HG03103 (cell line): Measurements from ENCODE around the gene SMARCAD1.

Experiments used
- ATAC-seq: cut with Tn5 transposase; IDR thresholded peaks from one replicate; pipeline ENCODE4 v1.9.1; 2021; ENCODE audit warnings: low read depth; ENCODE audit not compliant: unreplicated experiment

The SMARCAD1 gene, protein sequence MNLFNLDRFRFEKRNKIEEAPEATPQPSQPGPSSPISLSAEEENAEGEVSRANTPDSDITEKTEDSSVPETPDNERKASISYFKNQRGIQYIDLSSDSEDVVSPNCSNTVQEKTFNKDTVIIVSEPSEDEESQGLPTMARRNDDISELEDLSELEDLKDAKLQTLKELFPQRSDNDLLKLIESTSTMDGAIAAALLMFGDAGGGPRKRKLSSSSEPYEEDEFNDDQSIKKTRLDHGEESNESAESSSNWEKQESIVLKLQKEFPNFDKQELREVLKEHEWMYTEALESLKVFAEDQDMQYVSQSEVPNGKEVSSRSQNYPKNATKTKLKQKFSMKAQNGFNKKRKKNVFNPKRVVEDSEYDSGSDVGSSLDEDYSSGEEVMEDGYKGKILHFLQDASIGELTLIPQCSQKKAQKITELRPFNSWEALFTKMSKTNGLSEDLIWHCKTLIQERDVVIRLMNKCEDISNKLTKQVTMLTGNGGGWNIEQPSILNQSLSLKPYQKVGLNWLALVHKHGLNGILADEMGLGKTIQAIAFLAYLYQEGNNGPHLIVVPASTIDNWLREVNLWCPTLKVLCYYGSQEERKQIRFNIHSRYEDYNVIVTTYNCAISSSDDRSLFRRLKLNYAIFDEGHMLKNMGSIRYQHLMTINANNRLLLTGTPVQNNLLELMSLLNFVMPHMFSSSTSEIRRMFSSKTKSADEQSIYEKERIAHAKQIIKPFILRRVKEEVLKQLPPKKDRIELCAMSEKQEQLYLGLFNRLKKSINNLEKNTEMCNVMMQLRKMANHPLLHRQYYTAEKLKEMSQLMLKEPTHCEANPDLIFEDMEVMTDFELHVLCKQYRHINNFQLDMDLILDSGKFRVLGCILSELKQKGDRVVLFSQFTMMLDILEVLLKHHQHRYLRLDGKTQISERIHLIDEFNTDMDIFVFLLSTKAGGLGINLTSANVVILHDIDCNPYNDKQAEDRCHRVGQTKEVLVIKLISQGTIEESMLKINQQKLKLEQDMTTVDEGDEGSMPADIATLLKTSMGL

DNA sequence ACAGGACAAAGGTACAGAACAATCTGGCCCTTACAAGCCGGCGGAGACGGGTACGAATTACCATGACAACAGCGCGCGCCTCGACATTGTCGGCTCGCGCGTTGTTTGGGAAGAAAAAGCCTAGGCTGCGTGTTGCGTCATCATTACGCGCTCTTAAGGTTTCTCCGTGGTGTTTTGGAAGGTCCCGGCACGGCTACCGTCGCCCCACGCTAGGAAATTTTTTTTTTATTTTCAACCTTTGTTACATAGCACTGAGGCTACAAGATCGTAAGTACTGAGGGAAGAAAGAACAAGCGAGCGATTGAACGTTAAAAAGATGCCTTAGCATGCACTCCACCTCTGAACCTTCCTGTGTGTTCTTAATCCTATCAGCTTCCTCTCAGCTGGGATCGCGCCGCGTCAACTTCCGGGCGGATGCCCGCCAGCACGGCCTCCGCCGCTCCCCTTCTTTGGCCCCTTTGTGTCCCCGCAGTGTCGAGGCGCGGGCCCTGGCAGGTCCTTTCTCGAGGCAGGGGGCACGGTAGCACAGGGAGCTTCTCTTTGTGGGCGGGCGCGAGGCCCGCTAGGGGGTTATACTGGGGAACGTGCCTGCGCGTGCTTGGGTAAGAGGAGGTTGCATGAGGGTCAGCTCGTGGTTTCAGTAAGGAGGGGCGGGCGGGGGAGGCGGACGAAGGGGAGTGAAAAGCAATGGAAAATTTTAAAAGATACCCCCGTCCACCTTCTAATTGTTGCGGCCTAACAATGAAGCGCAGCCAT is at the start of gene SMARCAD1:
SMARCAD1 (plus strand) TSS at position 397 of the 756 bp plus-strand sequence. CDS start 530 bp downstream, outside the sequence.
- peak; percentile 92 for ATAC-seq

DNA sequence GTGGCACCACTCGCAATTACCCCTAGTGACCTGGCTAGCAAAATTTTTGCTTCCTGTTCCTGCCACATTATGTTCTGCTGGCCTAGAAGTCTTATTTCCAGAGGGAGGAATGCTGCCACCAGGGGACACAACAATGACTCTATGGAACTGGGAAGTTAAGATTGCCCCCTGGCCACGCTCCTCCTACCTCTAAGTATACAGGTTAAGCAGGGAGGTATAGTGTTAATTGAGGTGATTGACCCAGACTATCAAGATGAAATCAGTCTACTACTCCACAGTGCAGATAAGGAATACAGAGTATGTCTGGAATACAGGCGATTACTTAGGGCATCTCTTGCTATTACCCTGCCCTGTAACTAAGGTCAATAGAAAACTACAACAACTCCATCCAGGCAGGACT is 48.8 kb upstream of the SMARCAD1 start:
- no peak for ATAC-seq

DNA sequence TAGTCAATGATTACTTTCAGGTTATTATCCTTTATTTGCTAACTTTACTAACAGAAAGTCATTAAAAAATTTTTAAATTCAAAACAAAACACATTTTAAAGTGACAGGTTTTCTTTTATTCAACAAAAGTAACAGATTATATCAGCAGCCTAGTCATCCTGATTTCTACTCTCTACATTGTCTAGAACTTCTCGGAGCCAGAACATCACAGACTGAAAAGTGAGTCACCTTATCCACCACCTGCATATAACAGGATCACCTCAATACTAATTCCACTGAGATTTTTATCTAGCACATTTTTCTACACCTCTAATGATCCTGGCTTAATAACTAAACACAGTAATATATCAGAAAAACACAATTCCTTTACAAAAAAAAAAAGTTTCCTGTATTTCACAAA is 47.9 kb upstream of the SMARCAD1 start:
- ATAC-seq = no peak

DNA sequence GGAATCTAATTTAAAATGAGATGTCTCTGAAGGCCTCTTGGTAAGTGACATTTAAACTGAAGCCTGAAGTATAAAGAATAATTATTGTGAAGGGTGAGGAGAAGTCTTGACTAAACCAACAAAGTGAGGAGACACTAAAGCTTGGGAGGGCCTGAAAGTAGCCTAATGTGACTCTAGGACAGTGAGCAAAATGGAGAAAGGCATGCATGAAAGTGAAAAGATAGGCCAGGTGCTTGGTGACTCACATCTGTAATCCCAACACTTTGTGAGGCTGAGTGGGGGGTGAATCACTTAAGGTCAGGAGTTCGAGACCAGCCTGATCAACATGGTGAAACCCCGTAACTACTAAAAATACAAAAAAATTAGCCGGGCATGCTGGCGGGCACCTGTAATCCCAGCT is 46.9 kb upstream of the SMARCAD1 start:
- ATAC-seq = no peak

DNA sequence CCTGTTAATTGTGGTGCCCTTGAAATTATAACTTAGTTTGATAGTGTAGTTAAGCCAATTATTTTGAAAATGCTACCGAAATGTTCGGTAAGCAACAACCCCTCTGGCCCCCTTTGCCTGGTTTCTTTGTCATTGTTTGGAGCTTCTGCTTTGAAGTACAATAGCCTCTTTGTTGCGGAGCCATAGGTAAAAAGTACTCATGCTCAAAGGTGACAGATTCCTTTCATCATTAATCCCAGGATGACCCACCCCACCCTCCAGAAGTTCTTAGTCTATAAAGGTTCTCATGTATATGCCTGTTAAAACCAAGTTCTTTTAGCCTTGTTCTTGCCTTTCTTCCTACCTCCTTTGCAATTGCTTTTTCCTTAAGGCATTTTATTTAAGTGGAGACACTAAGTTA is 42.4 kb upstream of the SMARCAD1 start:
- ATAC-seq = no peak

DNA sequence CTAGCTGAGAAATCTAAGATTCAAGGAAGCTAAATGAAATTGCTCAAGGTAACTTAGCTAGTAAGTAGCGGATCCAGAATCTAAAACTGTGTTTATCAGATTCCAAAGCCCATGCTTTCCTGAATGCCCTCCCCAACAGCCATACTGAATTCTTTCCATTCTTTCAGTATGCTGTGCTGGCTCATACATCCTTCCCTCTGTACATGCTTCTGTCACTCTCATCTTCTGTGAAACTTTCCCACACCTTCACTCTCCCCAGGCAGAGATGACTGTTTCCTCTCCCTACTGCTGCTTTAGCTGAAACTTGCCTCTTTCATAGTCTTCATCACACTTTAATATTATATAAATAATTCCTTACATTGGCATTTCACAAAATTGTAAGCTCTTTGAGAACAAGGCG is 39.3 kb upstream of the SMARCAD1 start:
- ATAC-seq = no peak

DNA sequence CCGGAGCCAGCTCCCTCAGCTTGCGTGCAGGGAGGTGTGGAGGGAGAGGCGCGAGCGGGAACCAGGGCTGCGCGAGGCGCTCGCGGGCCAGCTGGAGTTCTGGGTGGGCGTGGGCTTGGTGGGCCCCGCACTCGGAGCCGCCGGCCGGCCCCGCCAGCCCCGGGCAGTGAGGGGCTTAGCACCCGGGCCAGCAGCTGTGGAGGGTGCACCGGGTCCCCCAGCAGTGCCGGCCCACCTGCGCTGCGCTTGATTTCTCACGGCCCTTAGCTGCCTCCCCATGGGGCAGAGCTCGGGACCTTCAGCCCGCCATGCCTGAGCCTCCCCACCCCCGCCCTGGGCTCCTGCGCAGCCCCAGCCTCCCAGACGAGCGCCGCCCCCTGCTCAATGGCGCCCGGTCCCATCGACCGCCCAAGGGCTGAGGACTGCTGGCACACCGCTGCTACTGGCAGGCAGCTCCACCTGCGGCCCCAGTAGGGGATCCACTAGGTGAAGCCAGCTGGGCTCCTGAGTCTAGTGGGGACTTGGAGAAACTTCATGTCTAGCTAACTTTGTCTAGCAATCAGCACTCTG is 37.8 kb upstream of the SMARCAD1 start:
- ATAC-seq = no peak

DNA sequence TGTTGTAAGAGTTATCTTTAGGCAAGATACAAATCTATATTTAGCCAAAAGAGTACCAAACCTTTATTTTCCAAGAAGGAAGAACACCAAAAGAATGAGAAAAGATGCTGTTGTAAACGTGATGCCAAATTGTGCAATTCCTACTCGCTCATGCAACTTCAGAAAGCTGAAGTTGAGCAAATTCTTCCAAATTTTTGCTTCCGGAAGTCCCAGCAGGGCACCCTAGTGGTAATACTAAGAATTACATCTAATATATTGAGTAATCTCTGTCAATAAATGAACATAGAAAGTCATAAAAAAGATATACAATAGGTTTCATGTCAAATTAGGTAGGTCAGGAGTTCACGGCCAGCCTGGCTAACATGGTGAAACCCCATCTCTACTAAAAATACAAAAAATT is 36.0 kb upstream of the SMARCAD1 start:
- ATAC-seq = no peak

DNA sequence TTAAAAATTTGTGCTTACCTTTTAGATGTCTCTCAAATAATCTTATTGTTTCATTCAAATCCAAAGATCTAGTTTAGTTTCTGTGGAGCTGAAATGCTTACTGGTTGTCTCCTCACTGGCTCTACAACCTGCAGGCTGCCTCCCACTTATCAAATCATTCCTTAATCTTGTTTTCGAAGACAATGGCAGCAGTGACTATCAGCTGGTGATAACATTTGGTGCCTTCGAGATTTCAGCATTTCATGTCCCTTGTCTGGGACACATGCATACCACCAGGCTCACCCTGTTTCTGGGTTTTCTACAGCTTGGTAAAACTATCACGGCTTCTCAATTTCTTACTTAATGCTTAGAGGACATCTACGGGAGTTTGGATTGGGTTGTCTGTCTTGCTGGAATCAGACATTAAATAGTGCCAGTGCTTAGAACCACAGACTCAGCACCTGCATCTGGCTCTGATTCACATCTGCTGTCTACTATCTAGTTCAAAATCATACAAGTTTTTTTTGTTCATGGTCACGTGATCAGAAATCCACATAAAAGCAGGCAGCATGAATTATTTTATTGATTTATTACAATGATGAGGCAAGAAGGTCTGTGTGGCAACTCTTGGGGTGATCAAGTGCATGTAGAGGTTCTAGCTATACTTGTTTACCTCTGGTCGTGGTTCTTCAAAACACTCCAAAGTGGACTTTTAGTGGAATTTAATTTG is 32.0 kb upstream of the SMARCAD1 start:
- no peak for ATAC-seq

DNA sequence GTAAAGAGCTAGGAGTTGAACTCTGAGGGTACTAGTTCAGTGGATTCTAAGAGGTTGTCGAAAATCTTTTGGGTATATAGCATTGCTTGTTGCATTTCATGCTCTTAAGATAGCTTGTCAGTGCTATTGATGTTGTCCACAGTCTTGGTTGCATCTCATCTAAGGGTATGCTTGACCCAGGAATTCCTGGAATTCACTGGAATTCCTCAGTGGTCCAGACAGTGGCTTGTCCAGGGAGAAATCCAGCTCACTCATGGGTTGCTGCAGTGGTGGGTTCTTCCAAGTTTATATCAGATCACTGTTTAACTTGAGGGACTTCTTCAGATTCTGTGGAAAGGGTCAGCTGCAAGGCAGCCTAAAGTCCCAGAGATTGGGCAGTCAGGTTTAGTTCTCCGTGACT is 29.8 kb upstream of the SMARCAD1 start:
- ATAC-seq = no peak

DNA sequence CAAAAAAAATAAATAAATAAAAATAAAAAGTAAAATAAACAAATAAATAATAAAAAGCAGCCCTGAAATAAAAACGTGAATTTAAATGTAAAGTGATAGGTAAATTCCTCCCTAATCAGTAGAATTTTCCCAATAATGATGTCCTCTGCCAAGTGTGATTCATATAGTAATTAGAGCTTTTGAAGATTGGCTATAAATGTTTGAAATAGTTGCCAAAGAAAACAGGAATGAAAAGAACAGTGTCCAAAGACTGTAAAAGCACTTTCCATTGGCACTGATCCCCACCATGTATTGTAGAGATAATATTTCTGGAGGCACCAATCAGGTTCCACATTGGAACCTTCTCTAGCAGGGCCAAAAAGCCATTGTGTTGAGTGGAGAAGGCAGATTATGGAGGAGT is 25.9 kb upstream of the SMARCAD1 start:
- no peak for ATAC-seq

DNA sequence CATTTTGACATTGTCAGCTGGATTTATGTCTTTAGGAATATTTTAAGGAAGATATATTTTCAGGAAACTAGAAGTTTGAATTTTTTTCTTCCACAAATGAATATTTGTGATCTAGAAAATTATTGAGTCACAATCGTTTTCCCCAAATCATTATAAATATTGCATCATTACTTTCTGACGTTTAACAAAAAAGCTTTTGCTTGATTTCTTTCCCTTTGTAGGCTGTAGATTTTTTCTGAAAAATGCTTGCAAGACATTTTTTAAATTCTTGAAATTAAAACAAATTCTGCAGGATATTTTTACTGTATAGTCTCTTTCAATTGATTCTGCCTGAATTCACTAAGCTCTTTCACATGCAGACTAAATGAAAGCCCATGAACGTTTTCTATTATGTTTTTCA is 4.9 kb upstream of the SMARCAD1 start:
- ATAC-seq = no peak

DNA sequence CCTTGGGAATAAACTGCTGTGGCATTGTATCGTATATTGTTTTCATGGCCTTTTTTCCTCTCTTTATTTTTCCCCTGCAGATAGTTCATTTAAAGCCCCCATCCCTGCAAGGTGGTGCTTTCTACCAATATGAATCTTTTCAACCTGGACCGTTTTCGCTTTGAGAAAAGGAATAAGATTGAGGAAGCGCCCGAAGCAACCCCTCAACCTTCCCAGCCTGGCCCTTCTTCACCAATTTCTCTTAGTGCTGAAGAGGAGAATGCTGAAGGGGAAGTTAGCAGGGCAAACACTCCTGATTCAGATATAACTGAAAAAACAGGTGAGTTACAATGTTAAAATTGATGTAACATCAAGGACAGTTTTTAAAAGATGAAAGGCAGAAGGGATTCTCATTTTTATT is 601 bp downstream of the SMARCAD1 start:
- ATAC-seq = no peak

DNA sequence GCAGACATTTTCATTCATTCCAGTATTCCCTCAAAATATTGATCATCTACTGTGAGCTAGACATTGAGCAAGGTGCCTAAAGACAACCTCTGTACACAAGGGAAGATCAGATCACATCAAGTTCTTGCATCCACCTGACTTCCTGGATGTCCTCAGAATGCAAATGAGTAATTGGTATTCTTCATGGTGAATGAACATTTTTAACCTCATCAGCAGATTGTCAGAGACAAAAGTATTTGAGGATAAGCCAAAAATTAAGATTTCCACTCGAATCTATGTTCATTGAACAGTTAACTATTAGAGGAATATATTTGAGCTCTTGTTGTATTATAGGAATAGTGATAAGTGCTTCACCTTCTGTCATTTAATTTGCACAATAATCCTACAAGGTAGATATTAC is 1.3 kb downstream of the SMARCAD1 start:
- no peak for ATAC-seq

DNA sequence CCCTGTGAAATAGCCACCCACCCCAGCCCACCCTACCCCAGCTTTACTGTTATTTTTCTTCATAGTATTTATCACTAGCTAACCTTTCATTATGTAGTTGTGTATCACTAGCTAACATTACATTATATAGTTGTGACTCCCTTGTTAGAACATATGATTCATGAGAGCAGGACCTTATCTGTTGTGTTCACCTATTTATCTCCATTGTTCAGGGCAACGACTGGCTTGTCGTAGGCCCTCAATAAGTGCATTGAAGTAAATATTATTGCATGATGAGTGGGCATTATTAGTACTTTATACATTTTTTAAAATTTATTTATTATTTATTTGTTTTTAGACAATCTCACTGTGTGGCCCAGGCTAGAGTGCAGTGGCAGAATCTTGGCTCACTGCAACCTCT is 4.2 kb downstream of the SMARCAD1 start:
- ATAC-seq = no peak

DNA sequence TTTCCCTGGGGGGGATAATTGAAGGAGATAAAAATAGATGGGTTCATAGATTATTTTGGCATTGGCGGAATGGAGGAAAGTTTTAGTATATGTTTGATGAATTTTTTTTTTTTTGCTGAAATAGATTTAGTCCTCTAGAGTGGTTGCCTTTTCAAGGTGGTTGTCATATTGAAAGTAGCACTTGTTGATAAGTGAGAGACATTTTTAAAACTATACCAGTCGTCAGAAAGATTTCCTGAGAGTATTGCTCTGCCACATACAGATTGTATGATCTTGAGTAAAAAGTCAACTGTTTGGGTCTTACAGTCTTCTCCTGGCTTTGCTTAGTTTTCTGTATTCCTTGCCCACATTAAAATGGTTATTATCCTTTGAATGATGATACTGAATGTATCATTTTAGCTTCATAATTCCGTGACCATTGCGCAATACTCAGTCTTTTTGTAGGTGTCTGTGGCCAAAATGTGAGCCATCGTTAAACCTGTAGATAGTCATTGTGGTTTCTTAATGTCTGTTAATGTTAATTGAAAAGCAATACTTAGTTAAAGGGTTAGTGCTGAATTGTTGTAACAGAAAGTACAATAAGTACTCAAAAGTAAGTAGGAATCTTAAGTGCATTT is 7.1 kb downstream of the SMARCAD1 start:
- ATAC-seq = no peak

DNA sequence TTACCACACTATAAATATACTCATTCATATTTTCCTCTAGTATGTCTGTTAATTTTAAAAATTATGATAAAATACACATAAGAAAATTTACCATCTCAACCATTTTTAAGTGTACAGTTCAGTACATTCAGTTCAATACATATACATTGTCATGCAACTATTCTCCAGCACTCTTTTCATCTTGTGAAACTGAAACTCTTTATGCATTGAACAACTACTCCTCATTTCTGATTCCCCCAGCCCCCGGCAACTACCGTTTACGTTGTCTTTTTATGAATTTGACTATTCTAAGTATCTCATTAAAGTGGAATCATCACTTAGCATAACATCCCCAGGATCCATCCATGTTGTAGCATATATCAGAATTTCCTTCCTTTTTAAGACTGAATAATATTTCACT is 8.7 kb downstream of the SMARCAD1 start:
- ATAC-seq = no peak

DNA sequence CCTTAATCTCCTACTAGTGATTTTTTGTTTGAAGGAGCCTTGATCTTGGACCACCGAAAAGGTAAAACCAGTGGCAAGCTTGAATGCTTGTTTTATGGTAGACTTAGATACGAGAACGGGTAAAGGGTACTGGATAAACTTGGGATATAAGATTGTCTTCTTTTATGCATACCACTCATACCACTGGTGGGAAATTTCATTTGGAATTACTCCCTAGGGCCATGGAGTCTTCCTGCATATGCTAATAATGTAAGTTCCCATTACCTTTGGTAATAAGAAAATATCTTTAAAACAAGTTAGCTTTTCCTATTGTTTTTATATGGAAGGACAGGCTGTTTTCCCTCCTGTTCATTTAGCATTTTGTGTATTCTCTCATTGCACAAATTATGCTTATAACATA is 11.7 kb downstream of the SMARCAD1 start:
- ATAC-seq = no peak

DNA sequence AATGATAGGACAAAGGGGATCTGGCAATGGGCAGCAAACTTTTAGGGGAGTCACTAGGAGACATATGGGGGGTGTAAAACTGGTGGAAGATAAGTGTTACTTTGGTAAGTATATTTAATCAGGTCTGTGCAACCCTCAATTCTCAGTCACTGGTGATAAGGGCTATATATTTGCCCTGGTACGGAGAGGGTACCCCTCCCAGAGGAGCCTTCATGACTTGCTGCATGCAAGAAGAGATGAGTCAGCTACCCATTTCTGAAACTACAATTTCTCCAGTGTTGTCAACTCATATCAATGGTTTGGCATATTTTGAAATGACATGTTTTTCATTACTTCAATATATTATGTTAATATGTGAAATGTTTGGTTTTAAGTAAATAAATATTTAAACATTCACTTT is 14.3 kb downstream of the SMARCAD1 start:
- ATAC-seq = no peak
